Measurements from ENCODE around the gene NEGR1.
"Not testable (repeated sequence)": the region's sequence is repeated elsewhere in the genome, so short reads cannot be mapped to it uniquely, and the experiment has no call there.

NEGR1 gene

GRCh38 chr1:72280711-72281110 lies 1.6 kb downstream of the NEGR1 start:
- peaks cover 8% of the 10 kb centered on the region for H3K4me1 ChIP-seq
- in situ Hi-C loops (cut with MboI; ENCODE audit: low sequenced_read_pairs): no loop called here
- DNase-seq (ENCODE audit: low spot score in 2 of 2): no peak
- no peaks in the 10 kb centered on the region for H3K9me3 ChIP-seq
- H3K36me3 ChIP-seq (replicated peaks): no peaks in the 10 kb centered on the region
- no peak overlapping the region for H3K4me3 ChIP-seq
- peaks cover 43% of the 10 kb centered on the region for H3K27me3 ChIP-seq (ENCODE audit: low read depth)

GRCh38 chr1:72280131-72280530 lies 2.2 kb downstream of the NEGR1 start:
- no peak overlapping the region for H3K4me3 ChIP-seq
- in situ Hi-C loops (cut with MboI; ENCODE audit: low sequenced_read_pairs): no loop called here
- no peak for DNase-seq (ENCODE audit: low spot score in 2 of 2)

DNA sequence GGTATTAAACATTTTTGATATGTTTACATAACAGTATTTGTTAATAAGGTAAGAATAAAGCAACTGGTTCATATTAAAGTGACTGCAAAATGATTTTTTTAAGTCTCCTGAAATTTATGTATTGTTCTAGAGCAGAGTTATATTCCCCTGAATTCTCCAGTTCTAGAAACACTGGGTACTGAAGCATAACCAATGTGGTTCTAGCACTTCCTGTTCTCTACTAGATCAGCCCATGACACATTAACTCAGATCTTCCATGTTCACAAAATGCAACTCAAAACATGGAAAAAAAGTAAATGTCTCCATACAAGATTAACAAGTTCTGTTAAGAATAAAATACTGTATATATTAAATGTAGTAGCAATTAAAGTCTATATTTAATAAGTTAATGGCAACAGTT lies 3.9 kb downstream of the NEGR1 start:
- no peaks in the 10 kb centered on the region; the same call in 1 of the 2 replicates for H3K4me1 ChIP-seq
- no peak overlapping the region for H3K4me3 ChIP-seq
- no peaks in the 10 kb centered on the region for H3K36me3 ChIP-seq (replicated peaks)
- in situ Hi-C loops (cut with MboI; ENCODE audit: low sequenced_read_pairs): no loop called here
- peaks cover 28% of the 10 kb centered on the region for H3K27me3 ChIP-seq (ENCODE audit: low read depth)
- DNase-seq (ENCODE audit: low spot score in 2 of 2): no peak
- no peaks in the 10 kb centered on the region for H3K9me3 ChIP-seq

More at GRCh38 chr1:72280131-72280530, 2.2 kb downstream of the NEGR1 start:
- no peaks in the 10 kb centered on the region for H3K36me3 ChIP-seq (replicated peaks)
- peaks cover 37% of the 10 kb centered on the region for H3K27me3 ChIP-seq (ENCODE audit: low read depth)
- no peaks in the 10 kb centered on the region for H3K9me3 ChIP-seq
- H3K4me1 ChIP-seq: peaks cover 8% of the 10 kb centered on the region

DNA sequence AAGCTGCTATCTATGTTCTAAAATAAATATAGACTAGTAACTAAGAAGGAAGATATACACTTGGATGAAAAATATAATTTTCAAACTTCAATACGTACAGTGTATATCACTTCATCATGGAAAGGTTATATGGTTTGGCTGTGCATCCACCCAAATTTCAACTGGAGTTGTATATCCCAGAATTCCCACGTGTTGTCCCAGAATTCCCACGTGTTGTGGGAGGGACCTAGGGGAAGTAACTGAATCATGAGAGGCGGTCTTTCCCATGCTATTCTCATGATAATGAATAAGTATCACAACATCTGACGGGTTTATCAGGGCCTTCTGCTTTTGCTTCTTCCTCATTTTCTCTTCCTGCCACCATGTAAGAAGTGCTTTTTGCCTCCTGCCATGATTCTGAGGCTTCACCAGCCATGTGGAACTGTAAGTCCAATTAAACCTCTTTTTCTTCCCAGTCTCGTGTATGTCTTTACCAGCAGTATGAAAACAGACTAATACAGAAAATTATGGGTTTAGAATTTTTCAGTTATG lies 10.7 kb downstream of the NEGR1 start:
- Histone ChIP-seq H3K27me3 (ENCODE audit: low read depth) (no peaks in the 10 kb centered on the region), H3K4me3 (no peak overlapping the region), H3K9me3 (no peaks in the 10 kb centered on the region), H3K36me3 (replicated peaks) (no peaks in the 10 kb centered on the region), H3K4me1 (no peaks in the 10 kb centered on the region)
- in situ Hi-C loops (cut with MboI; ENCODE audit: low sequenced_read_pairs): no loop called here
- DNase-seq (ENCODE audit: low spot score in 2 of 2): no peak

GRCh38 chr1:72262735-72263134 lies 19.6 kb downstream of the NEGR1 start:
- in situ Hi-C loops (cut with MboI; ENCODE audit: low sequenced_read_pairs): no loop called here
- no peak overlapping the region for H3K4me3 ChIP-seq
- no peaks in the 10 kb centered on the region for H3K4me1 ChIP-seq
- H3K9me3 ChIP-seq: no peaks in the 10 kb centered on the region
- DNase-seq (ENCODE audit: low spot score in 2 of 2): no peak
- H3K27me3 ChIP-seq (ENCODE audit: low read depth): no peaks in the 10 kb centered on the region
- no peaks in the 10 kb centered on the region for H3K36me3 ChIP-seq (replicated peaks)

GRCh38 chr1:72253132-72253531 lies 29.2 kb downstream of the NEGR1 start:
- Histone ChIP-seq H3K4me3 (no peak overlapping the region), H3K27me3 (ENCODE audit: low read depth) (0 out of 2 replicates have a peak, but pooled peaks cover 2% of the 10 kb centered on the region), H3K4me1 (no peaks in the 10 kb centered on the region), H3K9me3 (no peaks in the 10 kb centered on the region), H3K36me3 (replicated peaks) (no peaks in the 10 kb centered on the region)
- in situ Hi-C loops (cut with MboI; ENCODE audit: low sequenced_read_pairs): no loop called here
- no peak for DNase-seq (ENCODE audit: low spot score in 2 of 2)

- H3K4me1 ChIP-seq: no peaks in the 10 kb centered on the region
- no peak for DNase-seq (ENCODE audit: low spot score in 2 of 2)
- in situ Hi-C loops (cut with MboI; ENCODE audit: low sequenced_read_pairs): no loop called here
- no peaks in the 10 kb centered on the region for H3K9me3 ChIP-seq
- H3K27me3 ChIP-seq (ENCODE audit: low read depth): no peaks in the 10 kb centered on the region
- no peak overlapping the region for H3K4me3 ChIP-seq
- H3K36me3 ChIP-seq (replicated peaks): no peaks in the 10 kb centered on the region
Measured at GRCh38 chr1:72241397-72241796, 40.9 kb downstream of the NEGR1 start.

DNA sequence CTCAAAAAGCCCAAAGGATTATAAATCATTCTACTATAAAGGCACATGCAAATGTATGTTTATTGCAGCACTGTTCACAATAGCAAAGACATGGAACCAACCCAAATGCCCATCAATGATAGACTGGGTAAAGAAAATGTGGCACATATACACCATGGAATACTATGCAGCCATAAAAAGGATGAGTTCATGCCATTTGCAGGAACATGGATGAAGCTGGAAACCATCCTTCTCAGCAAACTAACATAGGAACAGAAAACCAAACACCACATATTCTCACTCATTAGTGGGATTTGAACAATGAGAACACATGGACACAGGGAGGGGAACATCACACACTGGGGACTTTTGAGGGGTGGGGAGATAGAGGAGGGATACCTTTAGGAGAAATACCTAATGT lies 46.4 kb downstream of the NEGR1 start:
- H3K36me3 ChIP-seq (replicated peaks); H3K9me3 ChIP-seq; DNase-seq (ENCODE audit: low spot score in 2 of 2); in situ Hi-C loops (cut with MboI; ENCODE audit: low sequenced_read_pairs); H3K4me3 ChIP-seq; H3K4me1 ChIP-seq; H3K27me3 ChIP-seq (ENCODE audit: low read depth): not testable (repeated sequence)

DNA sequence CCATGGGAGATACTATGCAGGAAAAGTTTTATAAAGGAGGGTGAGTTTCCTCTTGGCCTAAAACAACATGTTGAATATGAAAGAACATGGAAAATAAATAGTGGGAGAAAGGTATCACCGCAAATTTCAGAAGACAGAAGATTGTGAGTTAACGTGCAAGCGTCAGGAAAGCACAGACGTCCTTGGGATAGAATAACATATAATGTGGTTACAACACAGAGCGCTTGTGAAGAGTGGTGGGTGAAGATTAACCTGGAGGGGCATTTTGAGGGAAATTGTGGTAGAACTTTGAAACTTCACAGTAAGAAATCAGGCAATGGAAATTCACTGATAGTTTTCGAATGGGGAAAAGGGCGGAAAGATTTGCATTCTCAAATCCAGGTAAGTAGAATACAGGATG lies 47.3 kb downstream of the NEGR1 start:
- H3K4me1 ChIP-seq: no peaks in the 10 kb centered on the region
- H3K4me3 ChIP-seq: no peak overlapping the region
- no peak for DNase-seq (ENCODE audit: low spot score in 2 of 2)
- no peaks in the 10 kb centered on the region for H3K27me3 ChIP-seq (ENCODE audit: low read depth)
- in situ Hi-C loops (cut with MboI; ENCODE audit: low sequenced_read_pairs): no loop called here
- no peaks in the 10 kb centered on the region for H3K9me3 ChIP-seq
- no peaks in the 10 kb centered on the region for H3K36me3 ChIP-seq (replicated peaks)

- Histone ChIP-seq H3K9me3 (no peaks in the 10 kb centered on the region), H3K27me3 (ENCODE audit: low read depth) (no peaks in the 10 kb centered on the region), H3K4me3 (no peak overlapping the region), H3K4me1 (no peaks in the 10 kb centered on the region), H3K36me3 (replicated peaks) (no peaks in the 10 kb centered on the region)
- in situ Hi-C loops (cut with MboI; ENCODE audit: low sequenced_read_pairs): no loop called here
- DNase-seq (ENCODE audit: low spot score in 2 of 2): no peak
Measured at GRCh38 chr1:72230746-72231145, 51.6 kb downstream of the NEGR1 start.

GRCh38 chr1:72229893-72230292 lies 52.4 kb downstream of the NEGR1 start:
- in situ Hi-C loops (cut with MboI; ENCODE audit: low sequenced_read_pairs): no loop called here
- DNase-seq (ENCODE audit: low spot score in 2 of 2): no peak

GRCh38 chr1:72227667-72228066 lies 54.7 kb downstream of the NEGR1 start:
- no peak for DNase-seq (ENCODE audit: low spot score in 2 of 2)
- no peaks in the 10 kb centered on the region for H3K27me3 ChIP-seq (ENCODE audit: low read depth)
- H3K9me3 ChIP-seq: no peaks in the 10 kb centered on the region
- in situ Hi-C loops (cut with MboI; ENCODE audit: low sequenced_read_pairs): no loop called here
- H3K36me3 ChIP-seq (replicated peaks): no peaks in the 10 kb centered on the region
- H3K4me1 ChIP-seq: no peaks in the 10 kb centered on the region
- no peak overlapping the region for H3K4me3 ChIP-seq

More at GRCh38 chr1:72229893-72230292, 52.4 kb downstream of the NEGR1 start:
- no peaks in the 10 kb centered on the region for H3K4me1 ChIP-seq
- H3K27me3 ChIP-seq (ENCODE audit: low read depth): no peaks in the 10 kb centered on the region
- H3K4me3 ChIP-seq: no peak overlapping the region
- H3K36me3 ChIP-seq (replicated peaks): no peaks in the 10 kb centered on the region
- H3K9me3 ChIP-seq: no peaks in the 10 kb centered on the region

- Histone ChIP-seq H3K4me1 (no peaks in the 10 kb centered on the region), H3K27me3 (ENCODE audit: low read depth) (no peaks in the 10 kb centered on the region), H3K4me3 (no peak overlapping the region), H3K9me3 (no peaks in the 10 kb centered on the region), H3K36me3 (replicated peaks) (no peaks in the 10 kb centered on the region)
- DNase-seq (ENCODE audit: low spot score in 2 of 2): no peak
- in situ Hi-C loops (cut with MboI; ENCODE audit: low sequenced_read_pairs): no loop called here
Measured at GRCh38 chr1:72224506-72224905, 57.8 kb downstream of the NEGR1 start.

- Histone ChIP-seq H3K9me3 (no peaks in the 10 kb centered on the region), H3K4me3 (no peak overlapping the region), H3K36me3 (replicated peaks) (no peaks in the 10 kb centered on the region), H3K27me3 (ENCODE audit: low read depth) (no peaks in the 10 kb centered on the region), H3K4me1 (no peaks in the 10 kb centered on the region)
- in situ Hi-C loops (cut with MboI; ENCODE audit: low sequenced_read_pairs): no loop called here
- no peak for DNase-seq (ENCODE audit: low spot score in 2 of 2)
Measured at GRCh38 chr1:72221811-72222210, 60.5 kb downstream of the NEGR1 start.

DNA sequence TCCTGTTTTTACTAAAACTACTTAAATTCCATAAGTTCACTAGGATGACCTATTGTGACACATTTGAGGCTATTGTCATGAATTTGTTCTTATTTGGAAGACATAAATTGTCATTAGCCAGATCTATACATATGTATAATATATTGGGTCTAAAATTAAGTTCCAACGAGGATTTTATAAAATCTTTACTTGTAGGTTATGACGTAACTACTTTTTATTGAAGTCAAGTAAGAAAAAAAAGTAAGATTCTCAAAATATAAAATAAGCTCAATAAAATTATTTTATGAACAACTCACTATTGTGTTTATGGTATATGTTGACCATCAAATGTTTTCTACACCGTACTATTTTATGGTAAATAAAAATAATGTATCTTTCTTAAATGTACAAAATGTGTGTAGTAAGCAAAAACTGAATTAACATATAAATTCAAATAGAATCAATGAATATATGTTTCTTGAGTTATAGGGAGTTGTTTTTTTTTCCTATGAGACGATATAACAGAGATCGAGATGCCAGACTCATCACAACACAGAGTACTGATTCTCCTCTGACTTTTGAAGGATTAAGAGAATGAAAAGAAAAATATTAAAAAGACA lies 64.1 kb downstream of the NEGR1 start:
- H3K4me3 ChIP-seq: no peak overlapping the region
- H3K27me3 ChIP-seq (ENCODE audit: low read depth): no peaks in the 10 kb centered on the region
- H3K9me3 ChIP-seq: no peaks in the 10 kb centered on the region
- DNase-seq (ENCODE audit: low spot score in 2 of 2): no peak
- no peaks in the 10 kb centered on the region for H3K36me3 ChIP-seq (replicated peaks)
- in situ Hi-C loops (cut with MboI; ENCODE audit: low sequenced_read_pairs): no loop called here
- no peaks in the 10 kb centered on the region for H3K4me1 ChIP-seq

Measured in HAP-1 (cell line).